Choroid plexus epithelial cell (primary cell): Measurements from ENCODE around the gene AKAIN1.

Experiments used
- DNase-seq: peaks from one replicate; pipeline ENCODE4 v3.0.0-alpha.2; 2010; ENCODE audit warnings: low read depth
- H3K4me3 ChIP-seq: 2 replicates; pipeline ENCODE4 v1.5.1; 2011; ENCODE audit warnings: low read depth, mild to moderate bottlenecking, control low read depth, low read length, moderate library complexity
- CTCF ChIP-seq: conservative IDR thresholded peaks from 2 replicates; pipeline ENCODE4 v1.5.1; 2011; ENCODE audit warnings: low read depth, mild to moderate bottlenecking, control low read depth, inconsistent platforms, low read length, moderate library complexity

Gene AKAIN1

GRCh38 chr18:5103693-5104092 lies 93.4 kb downstream of the AKAIN1 start:
- no peak for DNase-seq
- H3K4me3 ChIP-seq: no peak overlapping the region
- TF ChIP-seq CTCF: no peak

- no peak for DNase-seq
- H3K4me3 ChIP-seq: no peak overlapping the region
- no peak for TF ChIP-seq CTCF
These were observed 93.8 kb downstream of the AKAIN1 start for GRCh38 chr18:5103286-5103685.

- DNase-seq: no peak
- H3K4me3 ChIP-seq: no peak overlapping the region
- TF ChIP-seq CTCF: no peak
These were observed 99.8 kb downstream of the AKAIN1 start for GRCh38 chr18:5097116-5097703.

GRCh38 chr18:5095239-5095638 lies 101.8 kb downstream of the AKAIN1 start:
- no peak for DNase-seq
- no peak overlapping the region for H3K4me3 ChIP-seq
- TF ChIP-seq CTCF: no peak

- no peak overlapping the region for H3K4me3 ChIP-seq
- no peak for DNase-seq
- no peak for TF ChIP-seq CTCF
These were observed 103.2 kb downstream of the AKAIN1 start for GRCh38 chr18:5093902-5094301.
